Measurements from ENCODE around the gene MB21D2.

The MB21D2 gene

GRCh38 chr3:192831111-192831644 lies 86.5 kb downstream of the MB21D2 start:
- Histone ChIP-seq H3K9me3 (no peaks in the 10 kb centered on the region), H3K27ac (no peak overlapping the region), H3K36me3 (no peaks in the 10 kb centered on the region), H3K4me1 (peaks cover 0 to 38% (median 31%) of the 10 kb centered on the region in 4 donors), H3K27me3 (no peaks in the 10 kb centered on the region), H3K4me3 (no peak overlapping the region)
- TF ChIP-seq, protein P1, sequence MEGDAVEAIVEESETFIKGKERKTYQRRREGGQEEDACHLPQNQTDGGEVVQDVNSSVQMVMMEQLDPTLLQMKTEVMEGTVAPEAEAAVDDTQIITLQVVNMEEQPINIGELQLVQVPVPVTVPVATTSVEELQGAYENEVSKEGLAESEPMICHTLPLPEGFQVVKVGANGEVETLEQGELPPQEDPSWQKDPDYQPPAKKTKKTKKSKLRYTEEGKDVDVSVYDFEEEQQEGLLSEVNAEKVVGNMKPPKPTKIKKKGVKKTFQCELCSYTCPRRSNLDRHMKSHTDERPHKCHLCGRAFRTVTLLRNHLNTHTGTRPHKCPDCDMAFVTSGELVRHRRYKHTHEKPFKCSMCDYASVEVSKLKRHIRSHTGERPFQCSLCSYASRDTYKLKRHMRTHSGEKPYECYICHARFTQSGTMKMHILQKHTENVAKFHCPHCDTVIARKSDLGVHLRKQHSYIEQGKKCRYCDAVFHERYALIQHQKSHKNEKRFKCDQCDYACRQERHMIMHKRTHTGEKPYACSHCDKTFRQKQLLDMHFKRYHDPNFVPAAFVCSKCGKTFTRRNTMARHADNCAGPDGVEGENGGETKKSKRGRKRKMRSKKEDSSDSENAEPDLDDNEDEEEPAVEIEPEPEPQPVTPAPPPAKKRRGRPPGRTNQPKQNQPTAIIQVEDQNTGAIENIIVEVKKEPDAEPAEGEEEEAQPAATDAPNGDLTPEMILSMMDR (IDR thresholded peaks at IDR 0.05), result no peak
- intact Hi-C loops (cut with DNase I; ENCODE audit: low total_unique reads), result loop anchor here (5.0 kb wide), 1 partner anchor 86 kb away; the partner anchor contains the start of gene MB21D2
- DNase-seq, result no peak

DNA sequence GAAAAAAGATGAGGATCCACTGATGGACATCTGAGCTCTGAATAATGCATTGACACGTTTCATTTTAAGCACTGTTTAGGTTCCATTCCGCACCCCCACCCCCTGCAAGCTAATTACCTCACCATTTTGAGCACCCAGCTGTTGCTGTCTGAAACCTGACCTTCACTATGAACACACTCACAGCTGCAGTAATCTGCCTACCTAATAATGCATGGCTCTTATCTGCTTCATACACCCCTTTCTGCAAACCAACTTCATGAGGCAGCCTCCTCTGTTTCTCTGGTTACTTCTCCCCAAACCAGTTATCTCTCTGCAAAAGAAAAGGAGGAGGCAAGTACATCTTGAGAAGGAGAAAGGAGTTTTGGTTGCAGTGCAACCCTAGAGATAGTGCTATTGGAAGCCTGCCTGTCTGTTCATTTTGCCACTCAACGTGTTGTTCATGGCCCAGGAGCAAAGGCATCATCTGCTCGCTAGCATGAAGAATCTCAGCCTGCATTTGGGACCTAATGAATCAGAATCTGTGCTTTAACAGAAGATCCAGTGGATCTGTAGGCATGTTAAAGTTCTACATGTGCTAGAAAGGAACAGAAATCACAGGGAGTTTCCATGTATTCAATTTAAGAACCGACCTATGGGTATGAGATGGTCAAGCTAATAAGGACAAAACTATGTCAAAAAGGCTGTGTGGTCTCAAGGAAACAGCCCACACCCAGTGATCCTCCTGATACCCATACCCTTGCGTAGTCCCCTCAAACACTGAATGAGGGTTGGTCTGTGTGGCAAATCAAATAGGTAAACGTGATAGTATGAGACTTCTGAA lies 87.2 kb downstream of the MB21D2 start:
- Histone ChIP-seq H3K4me3 (no peak overlapping the region), H3K27me3 (no peaks in the 10 kb centered on the region), H3K4me1 (peaks cover 0 to 38% (median 25%) of the 10 kb centered on the region in 4 donors), H3K36me3 (no peaks in the 10 kb centered on the region), H3K27ac (no peak overlapping the region), H3K9me3 (no peaks in the 10 kb centered on the region)
- TF ChIP-seq, protein P1 (IDR thresholded peaks at IDR 0.05), result no peak
- DNase-seq, result no peak
- intact Hi-C loops (cut with DNase I; ENCODE audit: low total_unique reads), result loop anchor here (5.0 kb wide), 1 partner anchor 87 kb away; the partner anchor contains the start of gene MB21D2

DNA sequence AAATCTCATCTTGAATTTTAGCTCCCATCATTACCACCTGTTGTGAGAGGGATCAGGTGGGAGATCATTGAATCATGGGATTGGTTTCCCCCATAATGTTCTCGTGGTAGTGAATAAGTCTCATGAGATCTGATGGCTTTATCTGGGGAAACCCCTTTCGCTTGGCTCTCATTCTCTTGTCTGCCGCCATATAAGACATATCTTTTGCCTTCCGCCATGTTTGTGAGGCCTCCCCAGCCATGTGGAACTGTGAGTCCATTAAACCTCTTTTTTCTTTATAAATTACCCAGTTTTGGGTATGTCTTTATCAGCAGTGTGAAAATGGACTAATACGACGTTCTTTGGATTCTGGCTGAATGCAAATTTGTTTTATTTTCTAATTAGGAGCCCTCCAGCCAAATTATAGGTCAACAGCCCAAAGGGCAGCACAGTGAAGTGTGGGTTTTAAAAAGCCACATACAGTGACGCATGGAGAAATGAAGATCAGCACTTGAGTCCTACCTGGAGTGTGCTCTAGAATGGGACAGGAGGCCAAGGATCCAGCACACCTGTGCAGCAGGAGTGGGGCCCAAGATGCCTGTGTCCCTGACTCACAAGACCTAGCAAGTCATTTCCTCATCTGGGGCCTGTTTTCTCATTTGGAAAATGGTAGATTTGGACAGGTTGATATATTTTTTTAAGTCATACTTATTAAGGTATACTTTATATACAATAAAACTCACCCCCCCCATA lies 89.6 kb downstream of the MB21D2 start:
- no peaks in the 10 kb centered on the region for H3K27me3 ChIP-seq

GRCh38 chr3:192827208-192827607 lies 90.4 kb downstream of the MB21D2 start:
- no peak overlapping the region for H3K4me3 ChIP-seq
- intact Hi-C loops (cut with DNase I; ENCODE audit: low total_unique reads), result no loop called here

More for the DNA sequence above, 89.6 kb downstream of the MB21D2 start:
- no peak for DNase-seq
- TF ChIP-seq, protein P1 (IDR thresholded peaks at IDR 0.05), result no peak
- Histone ChIP-seq H3K27ac (no peak overlapping the region), H3K4me3 (no peak overlapping the region), H3K36me3 (no peaks in the 10 kb centered on the region), H3K9me3 (no peaks in the 10 kb centered on the region), H3K4me1 (peaks cover 0 to 28% (median 18%) of the 10 kb centered on the region in 4 donors)
- intact Hi-C loops (cut with DNase I; ENCODE audit: low total_unique reads), result no loop called here

More at GRCh38 chr3:192827208-192827607, 90.4 kb downstream of the MB21D2 start:
- peaks cover 0 to 20% (median 11%) of the 10 kb centered on the region in 4 donors for H3K4me1 ChIP-seq
- no peaks in the 10 kb centered on the region for H3K27me3 ChIP-seq
- TF ChIP-seq, protein P1 (IDR thresholded peaks at IDR 0.05), result no peak
- H3K27ac ChIP-seq, result no peak overlapping the region
- H3K36me3 ChIP-seq, result no peaks in the 10 kb centered on the region
- no peaks in the 10 kb centered on the region for H3K9me3 ChIP-seq
- DNase-seq, result no peak

Measured in tibial artery (tissue), 4 donors.